ENCODE data around the gene EFTUD2.
"Not testable (repeated sequence)": the region's sequence is repeated elsewhere in the genome, so short reads cannot be mapped to it uniquely, and the experiment has no call there.

EFTUD2 gene

GRCh38 chr17:44827863-44828262, 71.4 kb downstream of the EFTUD2 start:
- Histone ChIP-seq H3K9me3 (ENCODE audit: low read length) (no peaks in the 10 kb centered on the region), H3K79me2 (ENCODE audit: insufficient read depth, low read length) (peaks cover 60% of the 10 kb centered on the region), H3K4me1 (ENCODE audit: insufficient read depth, low read length, severe bottlenecking) (peaks cover 42% of the 10 kb centered on the region), H4K20me1 (ENCODE audit: insufficient read depth, low read length) (no peaks in the 10 kb centered on the region), H3K4me3 (ENCODE audit: low read depth, low read length, poor library complexity, severe bottlenecking) (peak overlapping the region; percentile 84), H3K4me2 (ENCODE audit: low read length) (peak overlapping the region; percentile 74), H3K27me3 (ENCODE audit: insufficient read depth, low read length) (peaks cover 2% of the 10 kb centered on the region; the same call in 1 of the 2 replicates), H2AFZ (ENCODE audit: low read length) (no peak overlapping the region), H3F3A (ENCODE audit: insufficient read depth, low read length) (no peaks in the 10 kb centered on the region), H3K27ac (ENCODE audit: low read depth, low read length, poor library complexity, severe bottlenecking) (peak overlapping the region; percentile 82), H3K36me3 (ENCODE audit: insufficient read depth, low read length) (peaks cover 8% of the 10 kb centered on the region; the same call in 1 of the 2 replicates), H3K9ac (ENCODE audit: low read length) (peak overlapping the region; percentile 84), H3K9me2 (ENCODE audit: low read depth, low read length) (no peaks in the 10 kb centered on the region)
- TF ChIP-seq, protein P1, sequence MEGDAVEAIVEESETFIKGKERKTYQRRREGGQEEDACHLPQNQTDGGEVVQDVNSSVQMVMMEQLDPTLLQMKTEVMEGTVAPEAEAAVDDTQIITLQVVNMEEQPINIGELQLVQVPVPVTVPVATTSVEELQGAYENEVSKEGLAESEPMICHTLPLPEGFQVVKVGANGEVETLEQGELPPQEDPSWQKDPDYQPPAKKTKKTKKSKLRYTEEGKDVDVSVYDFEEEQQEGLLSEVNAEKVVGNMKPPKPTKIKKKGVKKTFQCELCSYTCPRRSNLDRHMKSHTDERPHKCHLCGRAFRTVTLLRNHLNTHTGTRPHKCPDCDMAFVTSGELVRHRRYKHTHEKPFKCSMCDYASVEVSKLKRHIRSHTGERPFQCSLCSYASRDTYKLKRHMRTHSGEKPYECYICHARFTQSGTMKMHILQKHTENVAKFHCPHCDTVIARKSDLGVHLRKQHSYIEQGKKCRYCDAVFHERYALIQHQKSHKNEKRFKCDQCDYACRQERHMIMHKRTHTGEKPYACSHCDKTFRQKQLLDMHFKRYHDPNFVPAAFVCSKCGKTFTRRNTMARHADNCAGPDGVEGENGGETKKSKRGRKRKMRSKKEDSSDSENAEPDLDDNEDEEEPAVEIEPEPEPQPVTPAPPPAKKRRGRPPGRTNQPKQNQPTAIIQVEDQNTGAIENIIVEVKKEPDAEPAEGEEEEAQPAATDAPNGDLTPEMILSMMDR (IDR thresholded peaks at IDR 0.05; ENCODE audit: low read length): no peak
- no peak for TF ChIP-seq EZH2 (IDR thresholded peaks at IDR 0.05; ENCODE audit: borderline replicate concordance, low read length)

GRCh38 chr17:44826123-44826790, 73.0 kb downstream of the EFTUD2 start:
- H3K36me3 ChIP-seq (ENCODE audit: insufficient read depth, low read length): peaks cover 8% of the 10 kb centered on the region
- H3K9me3 ChIP-seq (ENCODE audit: low read length): no peaks in the 10 kb centered on the region
- no peak for TF ChIP-seq EZH2 (IDR thresholded peaks at IDR 0.05; ENCODE audit: borderline replicate concordance, low read length)
- H3K79me2 ChIP-seq (ENCODE audit: insufficient read depth, low read length): peaks cover 73% of the 10 kb centered on the region
- peak overlapping the region; percentile 82 for H3K27ac ChIP-seq (ENCODE audit: low read depth, low read length, poor library complexity, severe bottlenecking)
- H3K4me3 ChIP-seq (ENCODE audit: low read depth, low read length, poor library complexity, severe bottlenecking): no peak overlapping the region
- no peaks in the 10 kb centered on the region for H3K27me3 ChIP-seq (ENCODE audit: insufficient read depth, low read length)
- no peak overlapping the region; the same call in 1 of the 2 replicates for H3K4me2 ChIP-seq (ENCODE audit: low read length)
- no peaks in the 10 kb centered on the region for H3F3A ChIP-seq (ENCODE audit: insufficient read depth, low read length)
- peaks cover 42% of the 10 kb centered on the region for H3K4me1 ChIP-seq (ENCODE audit: insufficient read depth, low read length, severe bottlenecking)
- no peak overlapping the region for H2AFZ ChIP-seq (ENCODE audit: low read length)
- no peaks in the 10 kb centered on the region for H3K9me2 ChIP-seq (ENCODE audit: low read depth, low read length)
- no peaks in the 10 kb centered on the region for H4K20me1 ChIP-seq (ENCODE audit: insufficient read depth, low read length)
- H3K9ac ChIP-seq (ENCODE audit: low read length): no peak overlapping the region

DNA sequence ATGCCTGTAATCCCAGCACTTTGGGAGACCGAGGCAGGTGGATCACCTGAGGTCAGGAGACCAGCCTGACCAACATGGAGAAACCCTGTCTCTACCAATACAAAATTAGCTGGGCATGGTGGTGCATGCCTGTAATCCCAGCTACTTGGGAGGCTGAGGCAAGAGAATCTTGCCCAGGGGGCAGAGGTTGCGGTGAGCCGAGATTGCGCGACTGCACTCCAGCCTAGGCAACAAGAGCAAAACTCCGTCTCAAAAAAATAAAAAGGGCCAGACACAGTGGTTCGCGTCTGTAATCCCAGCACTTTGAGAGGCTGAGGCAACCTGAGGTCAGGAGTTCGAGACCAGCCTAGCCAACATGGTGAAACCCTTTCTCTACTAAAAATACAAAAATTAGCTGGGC, 74.0 kb downstream of the EFTUD2 start:
- H3K4me3 ChIP-seq (ENCODE audit: low read depth, low read length, poor library complexity, severe bottlenecking); H3K9me3 ChIP-seq (ENCODE audit: low read length); H3K4me2 ChIP-seq (ENCODE audit: low read length); H3K9me2 ChIP-seq (ENCODE audit: low read depth, low read length); H4K20me1 ChIP-seq (ENCODE audit: insufficient read depth, low read length); H2AFZ ChIP-seq (ENCODE audit: low read length); H3K27me3 ChIP-seq (ENCODE audit: insufficient read depth, low read length); H3K9ac ChIP-seq (ENCODE audit: low read length); H3F3A ChIP-seq (ENCODE audit: insufficient read depth, low read length): not testable (repeated sequence)
- peaks cover 16% of the 10 kb centered on the region for H3K36me3 ChIP-seq (ENCODE audit: insufficient read depth, low read length)
- peak overlapping the region; percentile 82 for H3K27ac ChIP-seq (ENCODE audit: low read depth, low read length, poor library complexity, severe bottlenecking)
- peaks cover 83% of the 10 kb centered on the region for H3K79me2 ChIP-seq (ENCODE audit: insufficient read depth, low read length)
- H3K4me1 ChIP-seq (ENCODE audit: insufficient read depth, low read length, severe bottlenecking): peaks cover 34% of the 10 kb centered on the region

GRCh38 chr17:44820631-44821212, 78.5 kb downstream of the EFTUD2 start:
- Histone ChIP-seq H3K27me3 (ENCODE audit: insufficient read depth, low read length) (no peaks in the 10 kb centered on the region), H4K20me1 (ENCODE audit: insufficient read depth, low read length) (no peaks in the 10 kb centered on the region), H3K4me3 (ENCODE audit: low read depth, low read length, poor library complexity, severe bottlenecking) (no peak overlapping the region), H3K4me1 (ENCODE audit: insufficient read depth, low read length, severe bottlenecking) (peaks cover under 1% of the 10 kb centered on the region), H3F3A (ENCODE audit: insufficient read depth, low read length) (no peaks in the 10 kb centered on the region), H3K9me3 (ENCODE audit: low read length) (no peaks in the 10 kb centered on the region), H3K79me2 (ENCODE audit: insufficient read depth, low read length) (peaks cover 80% of the 10 kb centered on the region), H3K9me2 (ENCODE audit: low read depth, low read length) (no peaks in the 10 kb centered on the region), H2AFZ (ENCODE audit: low read length) (no peak overlapping the region), H3K9ac (ENCODE audit: low read length) (no peak overlapping the region), H3K4me2 (ENCODE audit: low read length) (no peak overlapping the region), H3K27ac (ENCODE audit: low read depth, low read length, poor library complexity, severe bottlenecking) (no peak overlapping the region), H3K36me3 (ENCODE audit: insufficient read depth, low read length) (peaks cover 16% of the 10 kb centered on the region)
- no peak for TF ChIP-seq EZH2 (IDR thresholded peaks at IDR 0.05; ENCODE audit: borderline replicate concordance, low read length)
- TF ChIP-seq, protein P1 (IDR thresholded peaks at IDR 0.05; ENCODE audit: low read length): no peak

DNA sequence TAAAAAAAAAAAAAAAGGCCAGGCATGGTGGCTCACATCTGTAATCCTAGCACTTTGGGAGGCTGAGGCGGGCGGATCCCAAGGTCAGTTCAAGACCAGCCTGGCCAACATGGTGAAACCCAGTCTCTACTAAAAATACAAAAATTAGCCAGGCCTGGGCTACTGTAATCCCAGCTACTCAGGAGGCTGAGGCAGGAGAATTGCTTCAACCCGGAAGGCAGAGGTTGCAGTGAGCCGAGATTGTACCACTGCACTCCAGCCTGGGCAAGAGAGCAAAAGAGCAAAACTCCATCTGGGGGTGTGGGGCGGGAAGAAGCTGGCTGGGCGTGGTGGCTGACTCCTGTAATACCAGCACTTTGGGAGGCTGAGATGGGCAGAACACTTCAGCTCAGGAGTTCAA, 80.7 kb downstream of the EFTUD2 start:
- not testable (repeated sequence) for H3K4me2 ChIP-seq (ENCODE audit: low read length); H3F3A ChIP-seq (ENCODE audit: insufficient read depth, low read length); H3K9me2 ChIP-seq (ENCODE audit: low read depth, low read length); H3K9ac ChIP-seq (ENCODE audit: low read length); H3K27ac ChIP-seq (ENCODE audit: low read depth, low read length, poor library complexity, severe bottlenecking); H3K4me1 ChIP-seq (ENCODE audit: insufficient read depth, low read length, severe bottlenecking); H3K4me3 ChIP-seq (ENCODE audit: low read depth, low read length, poor library complexity, severe bottlenecking); H2AFZ ChIP-seq (ENCODE audit: low read length); H3K27me3 ChIP-seq (ENCODE audit: insufficient read depth, low read length); H3K9me3 ChIP-seq (ENCODE audit: low read length); H4K20me1 ChIP-seq (ENCODE audit: insufficient read depth, low read length)
- Histone ChIP-seq H3K79me2 (ENCODE audit: insufficient read depth, low read length) (peaks cover 67% of the 10 kb centered on the region), H3K36me3 (ENCODE audit: insufficient read depth, low read length) (peaks cover 15% of the 10 kb centered on the region)
